ENCODE measurements around the gene CDK4.

CDK4 gene

GRCh38 chr12:57708296-57708695 lies 43.8 kb downstream of the CDK4 start:
- no peak for TF ChIP-seq CTCF (IDR thresholded peaks at IDR 0.05; ENCODE audit: low read depth, low read length, missing control alignments)
- in situ Hi-C loops (cut with HindIII; ENCODE audit: low sequenced_read_pairs) = no loop called here
- DNase-seq (ENCODE audit: low read depth) = no peak
- H3K4me3 ChIP-seq (ENCODE audit: low read depth, low read length) = no peak overlapping the region

GRCh38 chr12:57707250-57707649 lies 44.9 kb downstream of the CDK4 start:
- DNase-seq (ENCODE audit: low read depth) = no peak
- no peak for TF ChIP-seq CTCF (IDR thresholded peaks at IDR 0.05; ENCODE audit: low read depth, low read length, missing control alignments)
- in situ Hi-C loops (cut with HindIII; ENCODE audit: low sequenced_read_pairs) = no loop called here
- H3K4me3 ChIP-seq (ENCODE audit: low read depth, low read length) = no peak overlapping the region

GRCh38 chr12:57700317-57700716 lies 51.8 kb downstream of the CDK4 start:
- in situ Hi-C loops (cut with HindIII; ENCODE audit: low sequenced_read_pairs) = no loop called here

GRCh38 chr12:57698414-57698813 lies 53.7 kb downstream of the CDK4 start:
- in situ Hi-C loops (cut with HindIII; ENCODE audit: low sequenced_read_pairs) = no loop called here
- no peak overlapping the region for H3K4me3 ChIP-seq (ENCODE audit: low read depth, low read length)
- DNase-seq (ENCODE audit: low read depth) = no peak
- no peak for TF ChIP-seq CTCF (IDR thresholded peaks at IDR 0.05; ENCODE audit: low read depth, low read length, missing control alignments)

More at GRCh38 chr12:57700317-57700716, 51.8 kb downstream of the CDK4 start:
- DNase-seq (ENCODE audit: low read depth) = no peak
- TF ChIP-seq CTCF (IDR thresholded peaks at IDR 0.05; ENCODE audit: low read depth, low read length, missing control alignments) = no peak
- no peak overlapping the region for H3K4me3 ChIP-seq (ENCODE audit: low read depth, low read length)

Measured in astrocyte of the cerebellum (primary cell).